ENCODE results near the gene IL17B.

- TF ChIP-seq CTCF (IDR thresholded peaks at IDR 0.05 in 4 of 5, conservative IDR thresholded peaks at IDR 0.05 in 1 of 5), result no peak
- TF ChIP-seq POLR2A (IDR thresholded peaks at IDR 0.05), result no peak
Observed at GRCh38 chr5:149382517-149383220, 3.6 kb upstream of the IL17B start.
